ENCODE results near the gene HTT. TPM values are rescaled to one million over a fixed set of nuclear protein-coding genes. Genes with fewer than 3 reads are reported as not detected.
A peak's percentile ranks its signal among the peaks of the same experiment; 100 is the strongest.

Gene HTT
- total RNA-seq, 1 donor from 2014 or later: 48.0 TPM

GRCh38 chr4:3226944-3227343 is 152.5 kb downstream of the HTT start:
- H3K4me1 Mint-ChIP-seq (ENCODE audit: unreplicated experiment): no peaks in the 10 kb centered on the region
- no peak overlapping the region for H3K27ac Mint-ChIP-seq
- TF ChIP-seq CTCF (conservative IDR thresholded peaks at IDR 0.05): no peak

DNA sequence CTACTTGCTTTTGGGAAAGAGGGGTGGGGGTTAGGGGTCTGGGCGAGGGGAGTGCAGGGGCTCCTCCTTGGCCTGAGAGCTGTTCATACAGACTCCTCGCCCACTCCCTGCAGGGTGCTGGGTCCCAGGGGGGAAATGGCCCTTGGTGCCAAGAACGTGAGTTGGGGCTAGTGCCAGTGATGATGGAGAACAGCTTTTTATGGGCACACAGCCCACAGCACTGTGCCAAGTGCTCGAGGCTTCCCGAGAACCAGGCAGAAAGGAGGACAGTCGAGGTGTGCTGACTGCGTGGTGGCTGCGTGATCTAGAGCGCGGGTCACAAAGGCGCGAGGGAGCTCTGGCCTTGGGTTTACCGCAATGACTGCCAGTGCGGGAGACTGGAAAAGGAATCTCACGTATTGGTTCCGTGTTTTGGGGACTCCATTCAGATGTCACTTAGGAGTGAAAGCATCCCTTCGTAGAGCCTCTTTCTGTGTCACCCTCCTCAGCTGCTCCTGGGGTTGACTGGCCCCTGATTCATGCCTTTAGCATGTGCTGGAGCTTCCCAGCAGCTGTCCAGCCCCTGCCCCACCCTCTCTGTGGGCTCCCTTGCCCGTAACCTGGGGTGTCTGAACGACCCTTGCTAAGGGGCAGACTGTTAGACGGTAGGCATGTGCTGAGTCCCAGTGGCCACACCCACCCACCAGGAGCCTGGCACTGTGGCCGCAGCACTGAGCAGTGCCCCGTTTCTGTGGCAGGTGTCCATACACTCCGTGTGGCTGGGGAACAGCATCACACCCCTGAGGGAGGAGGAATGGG is 153.6 kb downstream of the HTT start:
- Mint-ChIP-seq H3K27me3 (no peaks in the 10 kb centered on the region), H3K9me3 (no peaks in the 10 kb centered on the region), H3K27ac (no peak overlapping the region), H3K36me3 (peaks cover 24% of the 10 kb centered on the region), H3K4me3 (no peak overlapping the region), H3K4me1 (ENCODE audit: unreplicated experiment) (no peaks in the 10 kb centered on the region)
- no peak for DNase-seq (ENCODE audit: extremely low spot score, unreplicated experiment)
- no peak for TF ChIP-seq CTCF (conservative IDR thresholded peaks at IDR 0.05)

More at GRCh38 chr4:3226944-3227343, 152.5 kb downstream of the HTT start:
- no peaks in the 10 kb centered on the region for H3K9me3 Mint-ChIP-seq
- DNase-seq (ENCODE audit: extremely low spot score, unreplicated experiment): no peak
- H3K36me3 Mint-ChIP-seq: peaks cover 24% of the 10 kb centered on the region
- H3K4me3 Mint-ChIP-seq: no peak overlapping the region
- H3K27me3 Mint-ChIP-seq: no peaks in the 10 kb centered on the region

- no peak for TF ChIP-seq CTCF (conservative IDR thresholded peaks at IDR 0.05)
- Mint-ChIP-seq H3K4me1 (ENCODE audit: unreplicated experiment) (no peaks in the 10 kb centered on the region), H3K36me3 (peaks cover 23% of the 10 kb centered on the region), H3K4me3 (no peak overlapping the region), H3K27me3 (no peaks in the 10 kb centered on the region), H3K9me3 (no peaks in the 10 kb centered on the region), H3K27ac (peak overlapping the region; percentile 70)
- DNase-seq (ENCODE audit: extremely low spot score, unreplicated experiment): no peak
Measured at GRCh38 chr4:3228881-3229280, 154.4 kb downstream of the HTT start.

GRCh38 chr4:3229328-3229727 is 154.8 kb downstream of the HTT start:
- H3K4me1 Mint-ChIP-seq (ENCODE audit: unreplicated experiment): no peaks in the 10 kb centered on the region
- no peaks in the 10 kb centered on the region for H3K9me3 Mint-ChIP-seq
- H3K27me3 Mint-ChIP-seq: no peaks in the 10 kb centered on the region
- no peak overlapping the region for H3K4me3 Mint-ChIP-seq
- DNase-seq (ENCODE audit: extremely low spot score, unreplicated experiment): no peak
- no peak for TF ChIP-seq CTCF (conservative IDR thresholded peaks at IDR 0.05)
- H3K27ac Mint-ChIP-seq: peak overlapping the region; percentile 70
- H3K36me3 Mint-ChIP-seq: peaks cover 24% of the 10 kb centered on the region

GRCh38 chr4:3229964-3230363 is 155.5 kb downstream of the HTT start:
- no peak for TF ChIP-seq CTCF (conservative IDR thresholded peaks at IDR 0.05)
- Mint-ChIP-seq H3K4me3 (no peak overlapping the region), H3K27ac (no peak overlapping the region), H3K27me3 (no peaks in the 10 kb centered on the region), H3K36me3 (peaks cover 22% of the 10 kb centered on the region), H3K4me1 (ENCODE audit: unreplicated experiment) (no peaks in the 10 kb centered on the region), H3K9me3 (no peaks in the 10 kb centered on the region)
- no peak for DNase-seq (ENCODE audit: extremely low spot score, unreplicated experiment)

Data from type B pancreatic cell (in vitro differentiated cells).